Measurements from ENCODE around the gene CCSER2. TPM values are rescaled to one million over a fixed set of nuclear protein-coding genes. Genes with fewer than 3 reads are reported as not detected.
"Not testable (repeated sequence)": the region's sequence is repeated elsewhere in the genome, so short reads cannot be mapped to it uniquely, and the experiment has no call there.

Gene CCSER2
- total RNA-seq, 4 donors from 2014 or later = 50.1 to 71.0 (median 58.4) TPM

DNA sequence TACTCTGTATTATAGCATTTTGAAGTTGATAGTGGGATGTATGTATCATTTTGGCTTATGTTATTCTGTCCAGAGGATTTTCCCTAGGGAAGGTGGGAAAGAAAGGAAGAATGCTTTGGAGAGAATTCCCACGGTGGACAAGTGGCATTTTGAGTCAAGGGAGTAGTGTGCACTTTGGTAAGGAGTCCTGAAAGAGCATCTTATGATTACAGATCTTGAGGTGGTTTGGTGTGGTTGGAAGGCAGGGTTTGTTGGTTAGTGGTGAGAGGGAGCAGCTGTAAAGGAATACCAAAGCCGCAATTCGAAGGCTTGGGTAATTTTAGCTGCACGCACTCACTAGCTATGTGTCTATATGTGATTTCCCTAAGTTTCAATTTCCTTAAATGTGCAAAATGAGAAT is 16.1 kb downstream of the CCSER2 start:
- H3K4me3 ChIP-seq (replicated peaks in 1 of 3) = no peak overlapping the region
- no peak overlapping the region for H3K27ac ChIP-seq
- H3K27me3 ChIP-seq = no peaks in the 10 kb centered on the region
- H3K4me1 ChIP-seq = peaks cover 16 to 23% of the 10 kb centered on the region in 2 donors
- no peaks in the 10 kb centered on the region for H3K36me3 ChIP-seq
- H3K9me3 ChIP-seq = no peaks in the 10 kb centered on the region
- no peak for TF ChIP-seq POLR2A (IDR thresholded peaks at IDR 0.05)
- TF ChIP-seq, protein P1, sequence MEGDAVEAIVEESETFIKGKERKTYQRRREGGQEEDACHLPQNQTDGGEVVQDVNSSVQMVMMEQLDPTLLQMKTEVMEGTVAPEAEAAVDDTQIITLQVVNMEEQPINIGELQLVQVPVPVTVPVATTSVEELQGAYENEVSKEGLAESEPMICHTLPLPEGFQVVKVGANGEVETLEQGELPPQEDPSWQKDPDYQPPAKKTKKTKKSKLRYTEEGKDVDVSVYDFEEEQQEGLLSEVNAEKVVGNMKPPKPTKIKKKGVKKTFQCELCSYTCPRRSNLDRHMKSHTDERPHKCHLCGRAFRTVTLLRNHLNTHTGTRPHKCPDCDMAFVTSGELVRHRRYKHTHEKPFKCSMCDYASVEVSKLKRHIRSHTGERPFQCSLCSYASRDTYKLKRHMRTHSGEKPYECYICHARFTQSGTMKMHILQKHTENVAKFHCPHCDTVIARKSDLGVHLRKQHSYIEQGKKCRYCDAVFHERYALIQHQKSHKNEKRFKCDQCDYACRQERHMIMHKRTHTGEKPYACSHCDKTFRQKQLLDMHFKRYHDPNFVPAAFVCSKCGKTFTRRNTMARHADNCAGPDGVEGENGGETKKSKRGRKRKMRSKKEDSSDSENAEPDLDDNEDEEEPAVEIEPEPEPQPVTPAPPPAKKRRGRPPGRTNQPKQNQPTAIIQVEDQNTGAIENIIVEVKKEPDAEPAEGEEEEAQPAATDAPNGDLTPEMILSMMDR (IDR thresholded peaks at IDR 0.05) = no peak
- 73 to 78% methylated on average over 4 of the region's 4 CpGs for WGBS, 2 donors
- intact Hi-C loops (cut with DNase I) = no loop called here
- DNase-seq = no peak

DNA sequence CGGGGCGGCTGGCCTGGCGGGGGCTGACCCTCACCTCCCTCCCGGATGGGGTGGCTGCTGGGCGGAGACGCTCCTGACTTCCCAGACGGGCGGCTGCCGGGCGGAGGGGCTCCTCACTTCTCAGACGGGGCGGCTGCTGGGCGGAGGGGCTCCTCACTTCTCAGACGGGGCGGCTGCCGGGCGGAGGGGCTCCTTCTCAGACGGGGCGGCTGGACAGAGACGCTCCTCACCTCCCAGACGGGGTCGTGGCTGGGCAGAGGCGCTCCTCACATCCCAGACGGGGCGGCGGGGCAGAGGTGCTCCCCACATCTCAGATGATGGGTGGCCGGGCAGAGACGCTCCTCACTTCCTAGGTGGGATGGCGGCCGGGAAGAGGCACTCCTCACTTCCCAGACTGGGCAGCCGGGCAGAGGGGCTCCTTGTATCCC is 19.2 kb downstream of the CCSER2 start:
- H3K27me3 ChIP-seq; intact Hi-C loops (cut with DNase I); H3K4me3 ChIP-seq (replicated peaks in 1 of 3); DNase-seq; H3K9me3 ChIP-seq; H3K27ac ChIP-seq; H3K36me3 ChIP-seq: not testable (repeated sequence)
- H3K4me1 ChIP-seq = peaks cover 13 to 23% of the 10 kb centered on the region in 2 donors
- 80 to 96% methylated on average over 1 to 5 of the region's 31 CpGs for WGBS, 2 donors

DNA sequence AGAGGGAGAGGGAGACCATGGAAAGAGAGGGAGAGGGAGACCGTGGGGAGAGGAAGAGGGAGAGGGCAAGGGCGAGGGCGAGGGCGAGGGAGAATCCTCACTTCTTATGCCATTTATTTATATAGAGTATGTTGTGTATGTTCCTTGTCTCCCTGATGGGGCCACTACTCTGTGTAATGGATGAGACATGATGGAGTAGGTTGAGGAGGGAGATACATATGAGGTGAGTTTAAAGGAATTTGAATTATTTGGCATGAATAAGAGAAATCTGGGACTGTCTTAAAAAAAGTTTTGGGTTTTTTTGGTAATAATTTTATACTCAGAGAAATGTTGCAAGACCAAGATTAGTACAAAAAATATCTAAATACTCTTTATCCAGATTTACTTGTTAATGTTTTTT is 20.1 kb downstream of the CCSER2 start:
- no peaks in the 10 kb centered on the region for H3K9me3 ChIP-seq
- peak overlapping the region in 1 of 3 donors; percentile 70 for H3K27ac ChIP-seq
- no peaks in the 10 kb centered on the region for H3K27me3 ChIP-seq
- peaks cover 13 to 23% of the 10 kb centered on the region in 2 donors for H3K4me1 ChIP-seq
- intact Hi-C loops (cut with DNase I) = no loop called here
- TF ChIP-seq, protein P1 (IDR thresholded peaks at IDR 0.05) = no peak
- no peak for TF ChIP-seq POLR2A (IDR thresholded peaks at IDR 0.05)
- H3K36me3 ChIP-seq = no peaks in the 10 kb centered on the region
- WGBS, 2 donors = 95 to 98% methylated on average over 4 of the region's 4 CpGs
- no peak for DNase-seq
- H3K4me3 ChIP-seq (replicated peaks in 1 of 3) = no peak overlapping the region

DNA sequence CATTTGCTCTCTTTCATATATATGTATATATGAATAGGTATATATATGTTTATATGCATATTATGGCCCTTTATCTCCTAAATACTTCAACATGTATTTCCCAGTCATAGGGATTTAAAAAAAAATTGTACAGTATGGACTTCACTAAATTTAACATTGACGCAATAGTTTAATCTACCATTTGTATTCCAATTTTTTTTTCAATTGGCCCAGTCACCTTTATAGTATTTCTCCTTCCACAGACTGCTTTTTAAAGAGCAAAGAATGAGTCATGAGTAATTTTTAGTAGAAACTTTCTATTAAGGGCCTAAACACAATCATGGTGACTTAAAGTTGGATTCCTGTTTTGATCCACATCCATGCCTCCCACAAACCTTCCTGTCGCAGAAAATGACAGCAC is 20.5 kb downstream of the CCSER2 start:
- intact Hi-C loops (cut with DNase I) = no loop called here
- Histone ChIP-seq H3K4me1 (peaks cover 13 to 23% of the 10 kb centered on the region in 2 donors), H3K9me3 (no peaks in the 10 kb centered on the region), H3K4me3 (replicated peaks in 1 of 3) (no peak overlapping the region), H3K36me3 (no peaks in the 10 kb centered on the region), H3K27me3 (no peaks in the 10 kb centered on the region), H3K27ac (peak overlapping the region in 1 of 3 donors; percentile 70)
- 78 to 79% methylated on average over 2 of the region's 2 CpGs for WGBS, 2 donors
- TF ChIP-seq, protein P1 (IDR thresholded peaks at IDR 0.05) = no peak
- TF ChIP-seq POLR2A (IDR thresholded peaks at IDR 0.05) = no peak
- DNase-seq = no peak

DNA sequence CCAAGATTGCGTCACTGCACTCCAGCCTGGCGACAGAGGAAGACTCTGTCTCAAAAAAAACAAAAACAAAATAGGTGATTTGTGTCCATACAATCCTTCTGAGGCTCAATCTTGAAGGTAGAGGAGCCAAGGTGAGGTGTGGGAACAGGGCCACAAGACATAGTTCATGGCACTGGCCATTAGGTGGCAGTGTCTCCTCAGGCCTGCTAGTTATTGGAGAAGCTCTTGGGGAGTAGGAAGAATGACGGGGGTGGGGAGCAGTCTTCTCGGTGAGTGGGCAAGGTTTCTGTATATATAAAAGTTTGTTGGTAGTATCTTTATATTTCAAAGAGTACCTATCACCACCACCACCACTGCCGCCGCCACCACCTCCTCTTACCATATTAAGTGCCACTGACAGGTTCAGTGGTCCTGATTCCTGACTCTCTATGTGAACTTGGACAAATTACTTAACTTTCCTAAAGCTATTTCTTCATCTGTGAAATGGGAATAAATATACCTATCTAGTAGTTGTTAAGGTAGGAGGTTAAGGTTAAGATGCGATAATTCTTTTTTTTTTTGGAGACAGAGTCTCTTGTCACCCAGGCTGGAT is 24.0 kb downstream of the CCSER2 start:
- 74% methylated on average over 7 of the region's 7 CpGs for WGBS, 2 donors

More for the DNA sequence above, 24.0 kb downstream of the CCSER2 start:
- DNase-seq = peak; percentile 70 to 76
- H3K36me3 ChIP-seq = no peaks in the 10 kb centered on the region
- no peak overlapping the region for H3K4me3 ChIP-seq (replicated peaks in 1 of 3)
- H3K4me1 ChIP-seq = peaks cover 8 to 11% of the 10 kb centered on the region in 2 donors
- TF ChIP-seq, protein P1 (IDR thresholded peaks at IDR 0.05) = peak; percentile 45 to 79 (median 68)
- no peak for TF ChIP-seq POLR2A (IDR thresholded peaks at IDR 0.05)
- H3K27ac ChIP-seq = no peak overlapping the region
- no peaks in the 10 kb centered on the region for H3K9me3 ChIP-seq
- intact Hi-C loops (cut with DNase I) = no loop called here
- no peaks in the 10 kb centered on the region for H3K27me3 ChIP-seq

Data from thyroid gland (tissue), 4 donors.